ENCODE measurements around the gene MAGI1.

DNA sequence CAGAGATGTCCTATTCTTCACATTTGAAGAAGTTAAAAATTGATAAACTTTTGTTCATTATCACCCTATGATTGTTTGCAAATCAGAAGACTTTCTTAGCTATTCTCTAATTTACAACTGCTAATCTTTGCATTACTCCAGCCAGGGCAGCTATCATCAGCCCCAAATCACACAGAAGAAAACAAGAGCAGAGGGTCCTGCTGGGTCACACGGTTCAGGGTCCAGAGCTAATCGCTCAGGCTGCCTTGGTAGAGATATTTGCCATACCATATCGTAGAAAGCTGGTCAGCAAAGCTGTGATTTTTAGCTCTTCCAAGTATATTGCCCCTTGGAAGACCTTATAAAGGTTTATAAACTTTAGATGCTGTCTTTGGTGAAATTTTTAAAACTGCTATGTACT is 181.4 kb downstream of the MAGI1 start:
- TF ChIP-seq, protein P1, sequence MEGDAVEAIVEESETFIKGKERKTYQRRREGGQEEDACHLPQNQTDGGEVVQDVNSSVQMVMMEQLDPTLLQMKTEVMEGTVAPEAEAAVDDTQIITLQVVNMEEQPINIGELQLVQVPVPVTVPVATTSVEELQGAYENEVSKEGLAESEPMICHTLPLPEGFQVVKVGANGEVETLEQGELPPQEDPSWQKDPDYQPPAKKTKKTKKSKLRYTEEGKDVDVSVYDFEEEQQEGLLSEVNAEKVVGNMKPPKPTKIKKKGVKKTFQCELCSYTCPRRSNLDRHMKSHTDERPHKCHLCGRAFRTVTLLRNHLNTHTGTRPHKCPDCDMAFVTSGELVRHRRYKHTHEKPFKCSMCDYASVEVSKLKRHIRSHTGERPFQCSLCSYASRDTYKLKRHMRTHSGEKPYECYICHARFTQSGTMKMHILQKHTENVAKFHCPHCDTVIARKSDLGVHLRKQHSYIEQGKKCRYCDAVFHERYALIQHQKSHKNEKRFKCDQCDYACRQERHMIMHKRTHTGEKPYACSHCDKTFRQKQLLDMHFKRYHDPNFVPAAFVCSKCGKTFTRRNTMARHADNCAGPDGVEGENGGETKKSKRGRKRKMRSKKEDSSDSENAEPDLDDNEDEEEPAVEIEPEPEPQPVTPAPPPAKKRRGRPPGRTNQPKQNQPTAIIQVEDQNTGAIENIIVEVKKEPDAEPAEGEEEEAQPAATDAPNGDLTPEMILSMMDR (IDR thresholded peaks at IDR 0.05), result no peak
- TF ChIP-seq, protein P2, sequence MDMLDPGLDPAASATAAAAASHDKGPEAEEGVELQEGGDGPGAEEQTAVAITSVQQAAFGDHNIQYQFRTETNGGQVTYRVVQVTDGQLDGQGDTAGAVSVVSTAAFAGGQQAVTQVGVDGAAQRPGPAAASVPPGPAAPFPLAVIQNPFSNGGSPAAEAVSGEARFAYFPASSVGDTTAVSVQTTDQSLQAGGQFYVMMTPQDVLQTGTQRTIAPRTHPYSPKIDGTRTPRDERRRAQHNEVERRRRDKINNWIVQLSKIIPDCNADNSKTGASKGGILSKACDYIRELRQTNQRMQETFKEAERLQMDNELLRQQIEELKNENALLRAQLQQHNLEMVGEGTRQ (IDR thresholded peaks at IDR 0.05; ENCODE audit: borderline replicate concordance, low read depth, low read length), result no peak
- TF ChIP-seq TCF12 (IDR thresholded peaks at IDR 0.05) (no peak), FOSL2 (IDR thresholded peaks at IDR 0.05; ENCODE audit: borderline replicate concordance, low read depth) (no peak), GABPA (IDR thresholded peaks at IDR 0.05; ENCODE audit: low read depth) (no peak), YY1 (IDR thresholded peaks at IDR 0.05; ENCODE audit: low read depth) (no peak), TEAD4 (IDR thresholded peaks at IDR 0.05; ENCODE audit: borderline replicate concordance, insufficient read depth) (no peak), RAD21 (IDR thresholded peaks at IDR 0.05; ENCODE audit: low read length) (no peak), TAF1 (IDR thresholded peaks at IDR 0.05; ENCODE audit: borderline replicate concordance, low read depth, low read length) (no peak), FOXM1 (IDR thresholded peaks at IDR 0.05; ENCODE audit: low read depth) (no peak), EP300 (IDR thresholded peaks at IDR 0.05; ENCODE audit: borderline replicate concordance in 1 of 2, low read depth in 1 of 2, low read length in 1 of 2) (no peak)
- TF ChIP-seq, protein P3, sequence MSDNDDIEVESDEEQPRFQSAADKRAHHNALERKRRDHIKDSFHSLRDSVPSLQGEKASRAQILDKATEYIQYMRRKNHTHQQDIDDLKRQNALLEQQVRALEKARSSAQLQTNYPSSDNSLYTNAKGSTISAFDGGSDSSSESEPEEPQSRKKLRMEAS (IDR thresholded peaks at IDR 0.05; ENCODE audit: low read depth), result no peak

All from SK-N-SH (cell line).